ENCODE data around the gene KIAA1671.

KIAA1671 gene

DNA sequence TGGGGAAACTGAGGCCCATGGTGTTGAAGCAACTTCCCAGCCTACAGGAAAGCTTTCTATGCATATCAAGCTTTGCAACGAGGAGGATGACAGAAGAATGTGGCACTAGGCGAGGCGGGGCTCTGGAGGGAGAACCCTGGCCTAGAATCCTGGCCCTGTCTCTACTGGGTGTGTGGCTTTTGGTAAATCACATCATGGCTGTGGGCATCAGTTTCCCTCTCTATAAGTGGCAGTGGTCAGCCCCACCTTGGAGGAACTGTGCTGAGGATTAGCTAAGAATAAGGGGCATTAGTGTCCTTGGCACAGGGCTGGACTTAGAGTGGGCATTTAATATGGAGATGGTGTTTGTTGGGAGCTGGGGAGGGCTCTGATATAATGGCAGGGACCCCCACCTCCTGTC lies 124.5 kb downstream of the KIAA1671 start:
- TF ChIP-seq CTCF (IDR thresholded peaks at IDR 0.05; ENCODE audit: insufficient read depth, low read depth, low read length, missing control alignments), result no peak
- no peak overlapping the region for H3K4me3 ChIP-seq (ENCODE audit: low read depth, low read length)
- no peak for DNase-seq (ENCODE audit: low read depth)

DNA sequence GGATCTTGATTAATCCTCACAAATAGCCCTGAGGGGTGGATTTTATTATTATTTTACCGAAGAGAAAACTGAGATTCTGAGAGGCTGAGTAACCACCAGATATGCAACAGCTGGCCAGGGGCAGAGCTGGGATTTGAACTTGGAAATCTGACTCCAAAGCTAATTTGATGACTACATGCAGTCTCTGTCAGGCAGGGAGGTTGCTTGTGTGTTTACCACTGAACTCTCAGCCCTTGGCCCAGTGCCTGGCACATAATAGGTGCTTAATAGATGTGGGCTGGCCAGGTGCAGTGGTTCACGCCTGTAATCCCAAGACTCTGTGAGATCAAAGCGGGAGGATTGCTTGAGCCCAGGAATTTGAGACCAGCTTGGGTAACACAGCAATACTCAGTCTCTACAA lies 125.4 kb downstream of the KIAA1671 start:
- no peak for TF ChIP-seq CTCF (IDR thresholded peaks at IDR 0.05; ENCODE audit: insufficient read depth, low read depth, low read length, missing control alignments)
- H3K4me3 ChIP-seq (ENCODE audit: low read depth, low read length), result no peak overlapping the region
- no peak for DNase-seq (ENCODE audit: low read depth)

DNA sequence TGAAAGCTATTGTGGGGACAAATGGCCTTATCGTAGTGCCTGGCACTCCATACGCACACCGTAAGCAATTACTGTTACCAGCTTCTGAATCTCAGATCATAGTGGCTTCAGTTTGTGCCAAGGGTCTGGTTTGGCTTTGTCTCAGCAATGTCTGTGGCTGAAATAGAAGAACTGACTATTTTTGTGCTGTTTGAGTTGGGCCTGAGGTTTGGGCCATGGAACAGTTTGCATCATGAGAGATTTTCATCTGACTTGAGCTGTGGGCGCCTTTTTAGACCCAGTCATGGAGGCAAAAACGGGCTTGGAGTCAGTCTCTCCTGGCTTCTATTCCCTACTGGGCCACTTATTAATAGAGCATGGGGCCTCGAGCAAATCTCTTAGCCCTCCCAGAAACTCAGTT lies 126.1 kb downstream of the KIAA1671 start:
- no peak overlapping the region for H3K4me3 ChIP-seq (ENCODE audit: low read depth, low read length)
- no peak for TF ChIP-seq CTCF (IDR thresholded peaks at IDR 0.05; ENCODE audit: insufficient read depth, low read depth, low read length, missing control alignments)
- no peak for DNase-seq (ENCODE audit: low read depth)

DNA sequence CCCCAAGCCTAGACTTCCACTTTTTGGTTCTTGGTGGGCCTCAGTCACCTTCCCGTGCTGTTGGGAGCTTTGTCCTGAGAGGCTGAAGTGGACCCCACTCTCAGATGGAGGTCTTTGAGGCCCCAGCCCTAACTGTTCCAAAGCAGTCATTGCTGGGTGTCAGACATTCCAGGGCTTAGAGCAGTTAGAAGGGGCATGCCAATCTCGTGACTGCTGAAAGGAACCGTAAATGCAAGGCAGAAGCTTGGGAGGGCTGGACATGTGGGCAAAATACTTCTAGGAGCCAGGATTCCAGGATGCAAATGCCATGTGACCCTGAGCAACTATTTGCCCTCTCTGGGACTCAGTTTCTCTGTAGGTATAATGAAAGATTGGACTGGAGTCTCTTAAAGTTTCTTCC lies 128.3 kb downstream of the KIAA1671 start:
- no peak for TF ChIP-seq CTCF (IDR thresholded peaks at IDR 0.05; ENCODE audit: insufficient read depth, low read depth, low read length, missing control alignments)
- no peak for DNase-seq (ENCODE audit: low read depth)
- no peak overlapping the region for H3K4me3 ChIP-seq (ENCODE audit: low read depth, low read length)

- DNase-seq (ENCODE audit: low read depth), result peak; percentile 63
- TF ChIP-seq CTCF (IDR thresholded peaks at IDR 0.05; ENCODE audit: insufficient read depth, low read depth, low read length, missing control alignments), result peak; percentile 48
- H3K4me3 ChIP-seq (ENCODE audit: low read depth, low read length), result no peak overlapping the region
These were observed 128.9 kb downstream of the KIAA1671 start for GRCh38 chr22:25081409-25081824.

DNA sequence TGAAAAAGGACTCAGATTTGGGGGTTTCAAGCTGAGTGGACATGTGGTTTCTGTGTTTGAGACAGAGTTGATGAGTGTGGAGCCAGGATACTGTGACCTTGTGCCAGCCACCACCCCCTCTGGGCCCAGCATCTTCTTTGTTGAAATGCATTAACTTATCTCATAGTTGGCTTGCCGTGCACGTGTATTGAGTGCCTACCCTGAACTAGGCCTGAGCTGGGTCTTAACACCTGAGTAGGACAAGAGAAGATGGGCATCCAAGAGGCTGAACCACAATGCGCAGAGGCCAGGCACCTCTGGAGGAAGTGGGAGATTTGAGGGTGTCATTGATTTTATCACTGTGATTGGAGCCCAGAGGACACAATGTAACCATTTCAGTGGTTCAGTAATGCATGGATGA lies 129.6 kb downstream of the KIAA1671 start:
- no peak overlapping the region for H3K4me3 ChIP-seq (ENCODE audit: low read depth, low read length)
- no peak for DNase-seq (ENCODE audit: low read depth)
- no peak for TF ChIP-seq CTCF (IDR thresholded peaks at IDR 0.05; ENCODE audit: insufficient read depth, low read depth, low read length, missing control alignments)

DNA sequence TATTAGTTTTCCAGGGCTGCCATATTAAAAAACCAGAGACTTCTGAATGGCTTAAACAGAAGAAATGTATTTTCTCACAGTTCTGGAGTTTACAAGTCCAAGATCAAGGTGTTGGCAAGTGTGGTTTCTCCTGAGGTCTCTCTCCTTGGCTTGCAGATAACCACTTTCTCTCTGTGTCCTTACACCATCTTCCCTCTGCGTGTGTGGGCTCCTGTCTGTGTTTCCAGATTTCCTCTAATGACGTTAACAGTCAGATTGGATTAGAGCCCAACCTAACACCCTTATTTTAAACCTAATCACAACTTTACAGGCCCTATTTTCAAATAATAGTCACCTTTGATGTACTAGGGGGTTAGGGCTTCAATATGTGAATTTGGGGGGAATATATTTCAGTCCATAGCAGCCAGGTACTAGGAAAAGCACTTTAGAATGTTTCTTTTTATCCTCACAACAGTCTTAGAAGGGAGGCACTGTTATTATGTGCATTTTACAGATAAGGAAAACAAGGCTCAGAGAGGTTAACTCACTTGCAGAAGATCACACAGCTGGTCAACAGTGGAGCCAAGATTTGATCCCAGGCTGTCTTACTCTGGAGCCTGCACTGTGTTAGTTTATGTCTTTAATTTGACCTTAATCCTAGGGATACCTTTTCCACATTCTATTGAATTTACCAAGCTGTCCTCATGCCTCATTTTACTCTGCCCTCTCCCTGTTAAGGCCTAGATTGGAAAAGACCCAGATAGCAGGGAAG lies 130.7 kb downstream of the KIAA1671 start:
- TF ChIP-seq CTCF (IDR thresholded peaks at IDR 0.05; ENCODE audit: insufficient read depth, low read depth, low read length, missing control alignments), result no peak
- no peak overlapping the region for H3K4me3 ChIP-seq (ENCODE audit: low read depth, low read length)
- no peak for DNase-seq (ENCODE audit: low read depth)

Data from GM12865 (cell line).